Myocyte (in vitro differentiated cells): ENCODE results near the gene HOXB2. TPM values are rescaled to one million over a fixed set of nuclear protein-coding genes. Genes with fewer than 3 reads are reported as not detected.

ENCODE experiments used
- DNase-seq: peaks from one replicate; pipeline ENCODE4 v3.0.0-alpha.2; 2012; ENCODE audit warnings: low read depth
- polyA plus RNA-seq: library from polyadenylated mRNA; unstranded; fragments of >200 nt; gene quantifications from one replicate; pipeline ENCODE4 v1.2.1, GENCODE V29; 2012; ENCODE audit warnings: missing spikeins
- total RNA-seq: library from RNA; depleted of rRNA; stranded (reverse); fragments of >200 nt; gene quantifications from 2 replicates; pipeline ENCODE4 v1.2.3, GENCODE V29; 2014

Gene HOXB2
- total RNA-seq = 39.0 and 43.9 TPM in 2 replicates
- 33.5 TPM for polyA plus RNA-seq

DNA sequence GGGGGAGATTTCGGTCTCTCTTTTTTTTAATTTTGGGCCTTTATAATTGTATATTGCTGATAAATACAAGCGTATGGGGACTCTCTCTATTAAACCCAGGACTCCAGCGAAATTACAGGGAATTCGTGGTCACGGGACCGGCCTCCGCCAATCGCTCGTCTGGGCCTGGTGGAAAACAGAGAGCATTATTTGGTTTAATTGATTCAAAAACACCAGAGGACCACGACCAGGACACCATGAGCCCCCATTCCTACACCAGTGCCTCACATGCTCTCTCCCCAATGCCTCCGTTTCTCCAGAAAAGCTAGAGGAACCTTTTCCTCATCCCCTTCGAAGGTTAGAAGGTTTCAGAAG, at the start of gene HOXB2:
TSS of gene HOXB2 (minus strand) at position 88 of the 354 bp plus-strand sequence. CDS start 198 bp downstream, outside the sequence.
- DNase-seq = peak; percentile 75

DNA sequence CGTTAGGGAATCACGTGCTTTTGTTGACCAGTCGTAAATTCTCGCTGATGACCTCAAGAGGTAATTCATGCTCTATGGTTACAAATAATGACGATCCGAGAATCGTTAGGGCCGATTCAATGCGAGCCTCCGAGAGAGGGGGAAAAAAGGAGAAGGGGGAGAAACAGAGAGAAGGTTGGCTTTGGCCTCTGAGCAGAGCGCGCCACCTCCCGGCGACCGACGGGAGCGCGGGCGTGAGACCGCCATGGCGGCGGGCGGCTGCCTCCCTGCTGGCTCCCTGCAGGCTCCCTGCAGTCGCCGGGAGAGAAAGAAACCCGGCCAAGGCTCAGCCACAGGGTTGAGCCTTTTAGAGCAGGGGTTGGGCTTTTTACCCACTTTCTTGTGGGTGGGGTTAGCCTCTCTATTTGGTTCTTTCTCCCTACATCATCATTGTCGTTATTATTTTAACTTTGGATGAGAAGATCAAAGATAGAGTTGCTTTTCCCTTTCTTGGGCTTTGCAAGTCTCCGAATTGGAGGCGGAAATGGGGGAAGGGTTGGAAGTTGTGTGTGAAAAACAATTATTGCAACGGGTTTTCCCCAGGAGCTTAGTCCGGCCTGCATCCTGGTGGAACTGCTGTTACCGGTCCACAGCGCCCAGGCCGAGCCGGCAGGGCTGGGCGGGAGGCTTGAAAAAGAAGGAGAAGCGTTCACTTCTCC, 49.1 kb upstream of the HOXB2 start:
- DNase-seq = peak; percentile 80

DNA sequence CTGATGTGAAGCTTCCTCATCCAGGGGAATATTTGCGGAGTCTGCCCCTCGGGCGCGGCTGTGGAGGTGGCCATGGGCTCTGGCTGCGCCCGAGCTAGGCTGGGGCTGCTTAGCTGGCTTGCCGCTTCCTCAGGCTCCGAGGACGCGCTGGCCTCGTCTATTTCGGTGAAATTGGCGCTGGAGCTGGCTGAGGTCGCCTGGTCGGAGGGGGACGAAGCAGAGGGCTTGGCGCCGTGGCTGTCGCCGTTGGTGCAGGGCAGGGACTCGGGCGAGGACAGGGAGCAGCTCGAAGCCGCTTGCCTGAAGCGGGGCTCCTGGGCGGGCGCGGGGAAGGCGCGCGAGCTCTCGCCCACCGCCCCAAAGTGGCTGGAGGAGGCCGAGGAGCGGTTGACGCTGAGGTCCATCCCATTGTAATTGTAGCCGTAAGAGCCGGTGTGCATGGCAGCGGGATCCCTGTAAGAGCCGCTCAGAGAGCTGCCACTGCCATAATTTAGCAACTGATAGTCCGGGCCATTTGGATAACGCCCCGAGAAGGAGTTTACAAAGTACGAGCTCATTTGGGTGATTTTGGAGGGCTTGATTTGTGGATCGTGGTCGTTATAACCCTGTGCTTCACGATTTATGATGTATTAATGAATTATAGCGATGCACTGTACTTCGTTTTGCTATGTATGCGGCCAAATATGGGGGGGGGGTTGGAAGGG, 48.4 kb upstream of the HOXB2 start, which contains the start of gene HOXB5:
TSS of gene HOXB5 (minus strand) at position 654 of the 704 bp plus-strand sequence. CDS start at position 557, 97 bp downstream.
- DNase-seq = no peak

DNA sequence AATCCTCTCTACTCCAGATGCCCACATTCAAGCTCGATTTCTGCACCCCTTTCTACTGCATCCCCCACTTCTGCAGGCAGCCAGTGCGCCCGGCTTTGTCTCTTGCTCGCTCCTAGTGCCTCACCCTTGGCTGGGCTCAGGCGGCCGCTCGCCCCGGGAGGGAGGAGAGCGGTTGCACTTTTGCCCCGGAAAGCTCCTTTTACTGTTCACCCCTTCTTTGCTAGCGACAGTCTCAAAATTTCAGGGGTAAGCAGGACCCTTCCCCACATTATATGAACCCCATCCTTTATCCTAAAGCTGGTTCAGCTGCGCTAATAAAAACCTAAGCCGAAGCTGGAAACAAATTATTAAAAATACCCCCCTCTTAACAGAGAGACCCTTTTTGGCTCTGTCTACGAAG, 47.7 kb upstream of the HOXB2 start:
- no peak for DNase-seq

DNA sequence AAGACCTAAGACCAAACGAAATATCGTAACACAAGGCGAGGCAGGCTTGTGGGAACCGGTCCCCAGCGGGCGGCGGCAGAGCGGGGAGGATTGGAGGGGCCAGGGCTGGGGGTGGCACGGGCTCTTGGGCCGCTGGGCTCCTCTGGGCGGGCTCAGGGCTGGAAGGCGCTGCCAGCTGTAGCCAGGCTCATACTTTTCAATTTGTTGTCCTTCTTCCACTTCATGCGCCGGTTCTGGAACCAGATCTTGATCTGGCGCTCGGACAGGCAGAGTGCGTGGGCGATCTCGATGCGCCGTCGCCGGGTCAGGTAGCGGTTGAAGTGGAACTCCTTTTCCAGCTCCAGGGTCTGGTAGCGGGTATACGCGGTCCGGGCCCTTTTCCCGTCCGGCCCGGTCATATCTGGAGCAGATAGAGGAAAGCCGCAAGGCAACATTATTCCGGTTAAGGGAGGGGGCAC, 47.2 kb upstream of the HOXB2 start:
- no peak for DNase-seq

DNA sequence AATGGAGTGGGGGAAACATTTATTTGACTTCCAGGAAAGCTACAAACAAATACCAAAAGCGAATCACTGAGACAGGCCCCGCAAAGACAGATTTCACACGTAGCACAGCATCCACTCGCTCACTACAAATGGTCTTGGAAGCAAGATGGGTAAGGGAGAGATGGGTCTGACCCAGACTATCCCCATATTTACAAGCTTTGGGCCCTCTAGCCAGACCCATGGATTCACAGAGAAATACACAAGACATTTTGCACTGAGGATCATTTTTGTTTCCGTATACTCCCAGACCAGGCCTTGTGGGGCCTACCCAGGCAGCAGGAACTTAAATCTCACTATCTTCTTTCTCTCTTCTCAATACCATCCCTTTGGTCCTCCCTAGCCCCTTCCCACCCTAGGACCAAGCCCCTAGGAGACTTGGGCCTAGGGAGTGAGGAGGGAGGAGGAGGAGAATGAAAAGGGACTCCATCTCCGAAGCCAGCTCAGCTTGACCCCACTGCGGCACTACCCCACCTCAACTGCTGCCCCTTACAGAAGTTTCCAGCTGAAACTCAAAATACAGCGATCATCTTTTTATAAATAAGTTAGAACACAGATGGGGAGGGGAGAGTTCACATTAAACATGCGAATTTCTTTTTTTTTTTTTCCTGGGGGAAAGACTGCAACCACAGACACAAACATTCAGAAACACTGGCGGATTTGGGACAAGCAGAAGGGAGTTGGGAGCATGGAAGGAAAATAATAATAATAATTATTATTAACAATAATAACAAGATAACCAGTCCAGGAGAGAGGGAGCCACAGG, 46.5 kb upstream of the HOXB2 start:
- no peak for DNase-seq

DNA sequence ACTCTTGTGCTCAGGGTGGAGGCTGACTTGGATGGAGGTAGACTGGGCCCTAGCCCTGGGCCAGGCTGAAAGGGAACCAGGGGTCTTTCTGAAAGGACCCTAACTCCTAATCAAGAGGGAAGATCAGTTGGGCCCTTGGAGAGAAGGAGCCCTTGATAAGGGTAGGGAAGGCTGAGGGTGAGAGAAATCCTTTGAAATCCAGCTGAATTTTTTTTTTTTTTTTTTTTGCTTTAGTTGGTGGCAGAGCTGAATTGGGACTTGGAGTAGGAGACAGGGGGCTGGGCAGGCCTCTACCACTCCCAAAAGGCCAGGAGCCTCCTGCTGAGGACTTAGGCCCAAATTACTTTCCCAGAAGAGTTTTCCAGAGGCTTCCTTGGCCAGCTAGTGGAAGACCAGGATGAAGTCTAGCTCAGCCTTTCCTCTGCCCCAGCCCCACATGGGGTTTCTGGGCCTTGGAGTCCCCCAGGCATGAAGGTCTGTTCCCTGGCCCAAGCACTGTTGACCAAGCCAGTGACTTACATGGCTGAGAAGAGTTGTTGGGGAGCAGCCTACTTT, 45.8 kb upstream of the HOXB2 start:
- no peak for DNase-seq

DNA sequence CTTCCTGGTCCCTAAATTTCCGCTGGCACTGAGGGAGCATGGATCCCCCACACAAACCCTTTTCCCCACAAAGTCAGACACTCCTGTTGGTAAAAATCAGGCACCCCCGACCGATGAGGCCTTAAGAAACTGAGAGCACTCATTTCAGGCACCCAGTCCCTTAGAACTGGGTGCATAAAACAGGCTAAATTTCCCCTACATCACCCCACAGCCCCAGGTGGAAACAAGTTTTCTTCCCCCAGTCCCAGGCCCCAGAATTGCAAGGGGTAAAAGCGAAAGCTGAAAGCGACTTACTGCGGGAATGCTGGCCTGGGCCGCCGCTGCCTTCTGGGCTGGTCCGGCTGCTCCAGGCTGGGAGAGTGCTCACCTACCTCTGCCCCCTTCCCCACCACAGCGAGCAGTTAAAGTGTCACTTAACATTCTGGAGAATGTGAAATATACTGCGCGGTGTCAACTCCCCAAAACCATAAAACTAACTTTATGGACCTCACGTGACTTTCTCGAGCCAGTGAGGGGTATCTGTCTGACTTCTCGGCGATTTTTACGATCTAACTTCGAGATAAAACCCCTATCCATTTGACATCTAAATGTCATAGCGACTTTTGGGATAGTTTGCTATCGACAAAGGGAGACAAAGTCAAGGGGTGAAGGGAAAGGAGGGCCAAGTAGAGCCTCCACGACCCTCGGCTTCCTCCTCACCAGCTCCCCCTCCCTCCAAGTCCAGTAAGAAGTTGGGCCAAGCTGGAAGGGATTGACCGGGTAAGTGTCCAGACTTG, 45.1 kb upstream of the HOXB2 start, which contains the start of gene HOXB3:
TSS of gene HOXB3 (minus strand) at position 411 of the 776 bp plus-strand sequence. CDS start 37,767 bp downstream, outside the sequence.
- no peak for DNase-seq

DNA sequence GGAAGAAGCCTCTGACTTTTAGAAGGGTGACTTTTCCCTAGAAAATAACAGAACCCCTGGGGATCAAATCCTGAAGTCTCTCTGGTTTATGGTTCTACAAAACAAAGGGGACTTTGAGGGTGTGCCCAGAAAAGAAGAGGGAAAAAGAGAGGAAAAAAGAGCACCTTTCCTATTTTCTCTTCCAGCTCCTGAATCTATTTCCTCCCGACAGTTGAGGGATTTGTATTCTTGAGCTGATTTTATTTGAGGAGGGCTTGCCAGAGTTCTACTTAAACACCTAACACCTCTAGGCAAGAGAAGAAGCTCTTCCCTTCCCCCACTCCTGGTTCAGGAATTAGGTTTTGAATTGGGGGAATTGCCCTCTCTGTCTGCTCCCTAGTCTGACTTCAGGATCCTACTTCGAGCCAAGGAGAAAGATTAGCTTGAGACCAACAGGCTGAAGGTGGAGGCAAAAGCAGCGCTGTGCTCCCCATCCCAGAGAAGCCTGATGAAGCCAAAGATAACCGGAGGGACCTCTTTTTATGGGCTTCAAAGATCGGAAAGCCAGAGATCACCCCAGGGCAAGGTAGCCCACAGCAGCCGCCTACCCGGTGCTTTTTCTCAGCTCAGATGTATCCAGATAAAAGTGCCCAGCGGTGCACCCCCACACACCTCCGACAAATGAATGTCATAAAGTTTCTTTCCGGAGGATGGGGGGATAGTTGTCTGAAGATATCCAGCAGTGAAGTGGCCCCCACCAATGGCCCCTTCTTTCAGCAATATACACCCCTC, 44.3 kb upstream of the HOXB2 start:
- no peak for DNase-seq

DNA sequence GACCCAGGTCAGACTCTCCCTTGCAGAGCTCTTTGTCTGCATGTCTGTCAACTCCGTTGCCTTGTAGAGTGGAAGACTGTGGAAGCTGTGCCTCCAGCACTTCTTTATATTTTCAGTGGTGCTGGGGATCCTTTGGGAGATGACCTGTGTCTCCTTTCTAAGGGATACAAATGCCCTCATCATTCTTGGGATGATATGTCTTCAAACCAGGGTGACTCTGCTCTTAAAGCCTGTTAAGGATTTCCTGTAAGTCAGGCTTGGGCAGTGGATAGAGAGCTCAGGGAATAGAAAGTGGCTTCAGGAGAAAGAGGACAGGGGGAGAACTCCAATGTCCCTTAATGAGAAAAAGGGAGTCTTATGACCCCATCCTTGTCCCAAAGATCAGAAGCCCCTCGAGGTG, 43.6 kb upstream of the HOXB2 start:
- DNase-seq = no peak

DNA sequence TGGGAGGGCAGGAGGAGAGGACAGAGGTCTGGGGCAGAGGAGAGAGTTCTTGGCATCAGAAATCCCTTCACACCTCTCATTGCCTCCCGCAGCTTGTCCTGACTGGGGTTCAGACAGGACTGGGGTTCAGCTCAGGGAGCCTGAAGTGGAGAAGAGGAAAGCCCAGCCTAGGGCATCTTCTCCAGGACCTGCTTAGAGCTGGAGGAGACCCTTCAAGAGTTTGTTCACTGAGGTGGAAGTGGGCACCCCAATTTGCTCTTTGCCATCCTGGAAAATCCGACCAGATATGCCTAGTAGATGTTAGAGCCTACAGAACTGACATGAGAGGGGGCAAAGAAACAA, 43.1 kb upstream of the HOXB2 start:
- no peak for DNase-seq

DNA sequence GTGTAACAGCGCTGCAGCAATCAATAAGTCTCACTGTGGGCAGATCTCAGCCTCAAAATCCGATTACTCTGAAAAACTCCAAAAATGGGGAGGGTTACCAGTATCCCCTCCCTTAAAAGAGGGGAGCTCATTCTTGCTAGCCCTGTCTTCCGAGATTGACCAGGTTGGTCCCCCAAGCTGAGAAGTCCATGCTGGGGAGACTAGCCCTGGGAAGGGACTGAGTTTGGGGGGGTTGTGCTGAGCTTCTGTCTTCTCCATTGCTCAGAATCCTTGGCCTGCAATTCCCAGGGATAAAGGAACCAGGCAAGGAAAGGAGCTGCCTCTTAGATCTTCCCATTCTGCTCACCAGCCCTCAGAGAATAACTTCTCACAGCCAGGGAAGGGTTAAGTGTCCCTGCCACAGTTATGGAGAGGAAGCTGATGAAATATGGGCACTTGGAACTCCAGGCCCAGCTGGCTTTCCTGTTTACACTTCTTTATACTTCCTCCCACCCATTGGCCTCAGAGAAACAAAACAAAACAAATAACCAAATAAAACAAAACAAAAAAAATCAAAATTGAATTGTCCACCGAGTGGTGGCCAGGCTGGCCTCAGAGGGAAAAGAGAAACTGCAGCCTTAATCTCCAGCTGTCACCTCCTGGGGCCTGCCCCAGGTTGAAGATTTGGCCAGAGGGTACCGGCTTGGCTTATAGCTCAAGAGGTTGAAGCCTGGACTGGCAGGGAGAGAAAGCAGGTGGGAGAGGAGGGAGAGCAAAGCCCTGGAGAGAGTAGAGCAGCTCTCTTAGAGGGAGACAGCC, 42.6 kb upstream of the HOXB2 start:
- no peak for DNase-seq

DNA sequence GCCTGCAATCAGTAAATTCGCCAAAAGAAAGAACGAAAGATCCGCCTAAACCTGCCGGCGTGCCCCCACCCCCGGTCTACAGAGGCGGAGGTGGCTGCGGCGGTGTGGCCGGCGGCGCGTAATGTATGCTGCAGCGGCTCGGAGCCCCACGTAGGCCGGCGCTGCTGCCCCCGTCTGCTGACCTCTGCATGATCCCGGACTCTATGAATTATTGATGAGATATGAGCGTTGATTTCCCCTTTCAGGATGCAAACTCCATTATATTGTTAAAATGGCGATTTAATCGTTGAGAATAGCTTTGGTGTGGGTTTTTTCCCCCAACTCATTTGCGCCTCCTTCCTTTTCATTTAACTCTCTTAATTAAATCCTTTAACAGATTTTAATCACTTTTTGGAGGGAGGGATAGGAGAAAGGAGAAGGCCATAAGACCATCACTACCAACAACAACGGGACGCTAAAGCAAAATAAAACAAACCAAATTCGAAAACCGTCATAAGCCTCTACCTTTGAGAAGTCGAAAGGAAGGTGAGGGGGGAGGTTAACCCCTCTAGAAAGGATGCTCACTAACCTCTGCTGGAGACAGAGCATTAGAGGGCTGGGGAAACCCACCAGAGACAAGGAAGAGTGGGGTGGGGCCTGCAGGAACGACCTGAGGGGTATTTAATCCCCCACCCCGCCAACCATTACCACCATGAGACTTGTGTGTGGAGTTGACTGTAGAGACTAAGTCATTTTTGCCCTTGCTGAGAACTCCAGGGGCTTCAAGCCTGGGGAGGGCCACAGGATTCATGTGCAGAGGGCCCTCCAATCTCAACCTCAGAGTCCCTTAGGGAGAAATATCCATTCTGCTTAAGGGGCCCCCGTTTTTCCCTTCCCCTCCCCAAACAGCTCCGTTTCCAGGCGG, 41.7 kb upstream of the HOXB2 start:
- no peak for DNase-seq

DNA sequence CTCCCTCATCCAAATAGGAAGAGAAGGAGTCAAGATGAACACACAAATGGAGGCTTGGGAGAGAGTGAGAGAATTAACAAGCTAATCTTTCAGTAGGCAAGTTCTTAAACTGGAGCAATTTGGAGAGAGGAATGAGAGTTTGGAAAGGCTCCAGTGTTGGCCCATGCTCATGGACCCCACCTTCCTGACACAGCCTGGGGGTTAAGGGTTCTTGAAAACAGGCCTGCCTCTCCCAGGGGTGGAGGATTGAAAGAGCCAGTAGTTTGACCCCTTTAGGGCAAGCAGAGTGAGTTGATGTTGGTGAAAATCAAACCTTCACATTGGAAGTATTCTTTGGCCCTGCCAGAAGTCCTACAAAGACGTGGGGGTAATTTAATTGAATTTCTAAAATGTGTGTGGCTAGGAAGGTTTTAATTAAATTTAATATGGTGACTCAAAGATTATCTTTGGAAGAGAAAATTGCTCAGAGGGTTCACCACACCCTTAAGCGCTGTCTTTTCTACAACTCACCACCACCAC, 39.4 kb upstream of the HOXB2 start:
- no peak for DNase-seq

DNA sequence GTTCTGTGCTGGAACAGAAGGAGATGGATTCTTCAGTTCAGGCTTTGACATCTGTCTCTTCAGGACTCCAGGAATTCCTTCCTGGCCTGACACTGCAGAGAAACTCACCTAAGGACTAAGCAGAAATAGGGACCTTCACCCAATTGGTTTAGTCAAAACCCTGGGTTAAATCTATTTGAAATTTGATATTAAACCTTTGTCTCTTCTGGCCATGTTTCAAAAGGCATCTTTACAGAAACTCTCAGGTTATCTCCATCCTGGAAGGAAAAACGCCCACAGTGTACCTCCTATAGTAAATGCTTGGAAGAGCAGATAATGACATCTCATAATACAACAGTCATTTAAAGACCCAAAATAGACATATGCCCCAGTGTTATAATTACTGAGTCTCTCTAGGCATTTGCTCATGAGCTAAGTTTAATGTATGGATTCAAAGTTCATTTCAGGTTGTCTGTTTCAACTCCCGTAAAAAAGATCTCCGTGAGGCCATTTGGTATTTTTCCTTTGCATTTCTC, 38.9 kb upstream of the HOXB2 start:
- no peak for DNase-seq

DNA sequence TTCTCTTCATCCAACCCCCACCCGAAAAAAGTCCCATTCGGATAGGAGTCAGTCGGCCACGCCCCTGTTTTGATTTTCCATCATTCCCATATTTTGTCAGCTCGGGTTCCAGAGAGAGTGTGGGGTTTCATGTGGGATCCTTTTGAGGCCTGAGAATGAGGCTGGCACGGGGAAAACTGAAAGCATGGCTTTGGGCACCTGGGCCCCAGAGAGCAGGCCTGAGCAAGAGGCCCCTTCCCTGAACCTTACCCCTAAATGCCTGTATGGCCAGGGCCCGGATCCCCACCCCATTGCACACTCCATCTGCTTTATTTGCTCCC, 37.8 kb upstream of the HOXB2 start:
- no peak for DNase-seq

DNA sequence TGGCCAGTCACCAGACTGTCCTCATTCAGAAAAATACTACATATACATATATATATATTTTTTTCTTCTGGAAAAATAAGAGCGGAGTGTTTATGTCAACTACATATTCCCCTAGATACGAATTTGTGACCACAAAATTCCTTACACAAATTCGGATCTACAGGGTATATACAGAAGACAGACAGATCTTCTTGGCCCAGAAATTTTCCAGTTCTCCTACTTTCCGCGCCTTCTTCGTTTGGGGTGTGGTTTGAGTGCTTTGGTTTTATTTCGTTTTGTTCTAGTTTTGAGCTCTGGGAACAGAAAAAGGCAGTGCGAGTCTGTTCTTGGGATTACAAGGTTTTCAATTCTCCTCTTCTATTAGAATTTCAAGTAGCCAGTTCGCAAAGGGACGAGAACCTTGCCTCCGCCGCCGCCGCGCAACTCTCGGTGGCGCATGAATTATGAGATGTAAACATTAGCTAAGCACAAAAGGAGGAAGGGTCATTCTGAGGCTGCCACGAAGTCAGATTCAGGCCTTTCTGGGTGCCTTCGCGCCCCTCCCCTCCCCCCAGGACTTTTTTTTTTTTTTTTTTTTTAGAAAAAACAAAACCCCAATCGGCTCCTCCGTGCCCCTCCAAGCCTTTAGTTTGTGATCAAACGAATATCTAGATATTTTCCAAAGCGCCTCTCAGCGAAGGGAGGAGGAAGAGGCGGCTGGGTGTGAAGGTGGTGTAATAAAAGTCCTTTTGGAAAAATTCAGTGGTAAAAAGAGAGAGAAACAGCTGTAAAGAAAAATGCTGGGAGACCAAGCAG, 35.0 kb upstream of the HOXB2 start:
- no peak for DNase-seq
